SK-N-SH (cell line): ENCODE measurements around the gene PRG3. TPM values are rescaled to one million over a fixed set of nuclear protein-coding genes. Genes with fewer than 3 reads are reported as not detected.

Experiments
- CTCF ChIA-PET: fragments of 300-600, 350-600 bp; formaldehyde crosslinking; extraction: SDS; loops from one replicate; lab custom pipeline; 2021; lab: Yijun Ruan, JAX
- POLR2A ChIA-PET: fragments of 350-600 bp; sonication (Branson Sonifier 250); formaldehyde crosslinking; extraction: SDS; loops from one replicate; lab custom pipeline; 2020; ENCODE audit warnings: antibody characterized with exemption, inconsistent platforms; lab: Yijun Ruan, JAX
- DNase-seq: peaks from one replicate; pipeline ENCODE4 v3.0.0; 2012
- H2AFZ ChIP-seq: fragments of 200-600 bp; sonication (generic); 2 replicates; pipeline ENCODE4 v1.8.1; 2016; ENCODE audit warnings: antibody characterized with exemption, mild to moderate bottlenecking, low read depth
- H3F3A ChIP-seq: fragments of 200-600 bp; sonication (generic); replicated peaks from 2 replicates; pipeline ENCODE3; 2016; ENCODE audit warnings: antibody characterized with exemption, mild to moderate bottlenecking; ENCODE audit not compliant: insufficient read depth
- H3K27ac ChIP-seq, 2 experiments: fragments of 200-500 bp in 1 of 2; fragments of 200-600 bp in 1 of 2; sonication (Bioruptor generic) in 1 of 2; sonication (generic), shearing (Covaris generic) in 1 of 2; 2 replicates each; pipeline versions ENCODE4 v1.5.1 to v1.6.1; 2014 to 2016; ENCODE audit warnings: low read depth in 2 of 2, inconsistent platforms in 1 of 2, low read length in 1 of 2, mild to moderate bottlenecking in 1 of 2, mixed read lengths in 1 of 2
- H3K27me3 ChIP-seq: fragments of 200-600 bp; sonication (generic), shearing (Covaris generic); 2 replicates; pipeline ENCODE4 v1.6.1; 2016; ENCODE audit warnings: mixed run types; ENCODE audit not compliant: insufficient read depth
- H3K36me3 ChIP-seq, 2 experiments: fragments of 200-500 bp in 1 of 2; fragments of 200-600 bp in 1 of 2; sonication (Bioruptor generic) in 1 of 2; sonication (generic) in 1 of 2; replicated peaks in 1 of 2; 2 replicates each; pipeline versions ENCODE3 to v1.5.1; 2014 to 2016; ENCODE audit warnings: low read length in 1 of 2, mild to moderate bottlenecking in 1 of 2; ENCODE audit not compliant: insufficient read depth in 2 of 2, control insufficient read depth in 1 of 2
- H3K4me1 ChIP-seq, 2 experiments: fragments of 200-500 bp in 1 of 2; fragments of 200-600 bp in 1 of 2; sonication (Bioruptor generic) in 1 of 2; sonication (generic), shearing (Covaris generic) in 1 of 2; 2 replicates each; pipeline versions ENCODE4 v1.5.1 to v1.6.1; 2014 to 2016; ENCODE audit warnings: low read depth in 1 of 2, low read length in 1 of 2, mixed run types in 1 of 2; ENCODE audit not compliant: insufficient read depth in 2 of 2, control insufficient read depth in 1 of 2
- H3K4me2 ChIP-seq: fragments of 200-600 bp; sonication (generic), shearing (Covaris generic); 2 replicates; pipeline ENCODE4 v1.6.1; 2017; ENCODE audit warnings: mixed run types
- H3K4me3 ChIP-seq, 2 experiments: fragments of 200-500 bp in 1 of 2; fragments of 200-600 bp in 1 of 2; sonication (Bioruptor generic) in 1 of 2; sonication (generic), shearing (Covaris generic) in 1 of 2; 2 replicates each; pipeline versions ENCODE4 v1.5.1 to v1.8.1; 2014 to 2016; ENCODE audit warnings: low read depth in 2 of 2, inconsistent platforms in 1 of 2, low read length in 1 of 2, mild to moderate bottlenecking in 1 of 2, mixed read lengths in 1 of 2, moderate library complexity in 1 of 2
- H3K79me2 ChIP-seq: fragments of 200-600 bp; sonication (generic); 2 replicates; pipeline ENCODE4 v1.8.1; 2017; ENCODE audit warnings: mild to moderate bottlenecking; ENCODE audit not compliant: insufficient read depth
- H3K9ac ChIP-seq: fragments of 200-600 bp; sonication (generic); 2 replicates; pipeline ENCODE4 v1.6.1; 2017; ENCODE audit warnings: mixed run types
- H3K9me2 ChIP-seq: fragments of 200-600 bp; sonication (generic); 2 replicates; pipeline ENCODE4 v1.6.1; 2017; ENCODE audit warnings: mixed run types
- H3K9me3 ChIP-seq: fragments of 200-600 bp; sonication (generic); 2 replicates; pipeline ENCODE4 v1.6.1; 2017; ENCODE audit warnings: mixed run types, mild to moderate bottlenecking, moderate library complexity
- H4K20me1 ChIP-seq: fragments of 200-600 bp; sonication (generic); 2 replicates; pipeline ENCODE4 v1.6.1; 2017; ENCODE audit warnings: mild to moderate bottlenecking, mixed run types; ENCODE audit not compliant: insufficient read depth
- CHD2 ChIP-seq: fragments of 150-350 bp; IDR thresholded peaks from 2 replicates; pipeline ENCODE4 v1.6.1; 2018; ENCODE audit warnings: low read length; ENCODE audit not compliant: partially characterized antibody
- EP300 ChIP-seq, 2 experiments: IDR thresholded peaks; 2 replicates each; pipeline versions ENCODE4 v1.4.0 to v1.6.1; 2012; ENCODE audit warnings: borderline replicate concordance in 1 of 2, low read depth in 1 of 2, low read length in 1 of 2
- EZH2phosphoT487 ChIP-seq: fragments of 200-600 bp; sonication (generic); IDR thresholded peaks from 2 replicates; pipeline ENCODE4 v1.6.1; 2017; ENCODE audit warnings: low read depth, mixed run types, mild to moderate bottlenecking, antibody characterized with exemption, moderate library complexity, borderline replicate concordance
- FOSL2 ChIP-seq: IDR thresholded peaks from 2 replicates; pipeline ENCODE4 v1.4.0; 2012; ENCODE audit warnings: low read depth, mild to moderate bottlenecking, moderate library complexity, borderline replicate concordance
- FOXJ3 ChIP-seq: sonication (generic); formaldehyde crosslinking; IDR thresholded peaks from 2 replicates; pipeline ENCODE4 v1.5.1; 2020; ENCODE audit warnings: mild to moderate bottlenecking, missing genetic modification reagents
- GATA2 ChIP-seq: sonication (generic); formaldehyde crosslinking; IDR thresholded peaks from 2 replicates; pipeline ENCODE4 v1.5.0; 2020; ENCODE audit warnings: mild to moderate bottlenecking, missing genetic modification reagents
- IRF3 ChIP-seq: fragments of 150-350 bp; IDR thresholded peaks from 2 replicates; pipeline ENCODE4 v1.6.1; 2016; ENCODE audit warnings: mild to moderate bottlenecking, low read depth, low read length
- JUND ChIP-seq: IDR thresholded peaks from 2 replicates; pipeline ENCODE4 v1.4.0; 2012
- MAX ChIP-seq: IDR thresholded peaks from 2 replicates; pipeline ENCODE4 v1.4.0; 2012; ENCODE audit warnings: low read depth
- MEF2A ChIP-seq: IDR thresholded peaks from 2 replicates; pipeline ENCODE4 v1.4.0; 2012; ENCODE audit warnings: low read depth, borderline replicate concordance
- POLR2AphosphoS5 ChIP-seq: IDR thresholded peaks from 2 replicates; pipeline ENCODE4 v1.6.1; 2012; ENCODE audit warnings: low read depth, low read length
- SIN3A ChIP-seq: IDR thresholded peaks from 2 replicates; pipeline ENCODE4 v1.6.1; 2012; ENCODE audit warnings: low read depth, mild to moderate bottlenecking, low read length, moderate library complexity, borderline replicate concordance
- SMC3 ChIP-seq: IDR thresholded peaks from 2 replicates; pipeline ENCODE4 v1.6.1; 2012; ENCODE audit warnings: low read depth, low read length, improper control_type of control experiment
- TAF1 ChIP-seq: IDR thresholded peaks from 2 replicates; pipeline ENCODE4 v1.6.1; 2012; ENCODE audit warnings: low read depth, mild to moderate bottlenecking, low read length, moderate library complexity, borderline replicate concordance
- TCF12 ChIP-seq: IDR thresholded peaks from 2 replicates; pipeline ENCODE4 v1.4.0; 2012
- TEAD4 ChIP-seq: IDR thresholded peaks from 2 replicates; pipeline ENCODE4 v1.4.0; 2012; ENCODE audit warnings: mild to moderate bottlenecking, borderline replicate concordance; ENCODE audit not compliant: insufficient read depth
- USF1 ChIP-seq: IDR thresholded peaks from 2 replicates; pipeline ENCODE4 v1.4.0; 2012; ENCODE audit warnings: low read depth, borderline replicate concordance
- USF2 ChIP-seq: fragments of 150-350 bp; IDR thresholded peaks from 2 replicates; pipeline ENCODE4 v1.6.1; 2017; ENCODE audit warnings: antibody characterized with exemption, low read length, low read depth, borderline replicate concordance
- WGBS: methylation state at CpG from one replicate; pipeline ENCODE4 v1.1.6; 2017; ENCODE audit warnings: low lambda C conversion rate; 5-methylcytosine and 5-hydroxymethylcytosine counted together
- polyA plus RNA-seq, 3 experiments: library from polyadenylated mRNA; depleted of rRNA; stranded (reverse); fragments of >200 nt; gene quantifications; 2 replicates each; pipeline ENCODE4 v1.2.3, GENCODE V29; 2012

Gene PRG3
- polyA plus RNA-seq, 1 of the 3 experiments (the other 2 are of a cell fraction) = not detected

DNA sequence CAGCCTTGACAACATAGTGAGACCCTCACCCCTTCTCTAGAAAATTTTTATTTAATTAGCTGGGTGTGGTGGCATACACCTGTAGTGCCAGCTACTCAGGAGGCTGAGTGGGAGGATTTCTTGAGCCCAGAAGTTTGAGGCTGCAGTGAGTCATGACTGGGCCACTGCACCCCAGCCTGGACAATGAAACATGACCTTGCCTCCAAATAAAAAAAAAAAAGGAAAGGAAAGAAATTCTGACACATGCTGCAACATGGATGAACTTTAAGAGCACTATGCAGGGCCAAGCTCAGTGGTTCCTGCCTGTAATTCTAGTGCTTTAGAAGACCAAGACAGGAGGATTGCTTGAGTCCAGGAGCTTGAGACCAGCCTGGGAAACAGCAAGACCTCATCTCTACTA, 37.2 kb upstream of the PRG3 start:
- Histone ChIP-seq H3K9ac (no peak overlapping the region), H3F3A (no peaks in the 10 kb centered on the region), H3K27me3 (no peaks in the 10 kb centered on the region), H3K4me3 (no peak overlapping the region), H3K4me1 (peaks cover 0 to 5% of the 10 kb centered on the region in 2 experiments; a peak in 1 of 4 replicates), H3K36me3 (no peaks in the 10 kb centered on the region), H3K79me2 (no peaks in the 10 kb centered on the region), H3K4me2 (no peak overlapping the region), H3K27ac (no peak overlapping the region), H3K9me2 (no peaks in the 10 kb centered on the region), H3K9me3 (no peaks in the 10 kb centered on the region), H4K20me1 (no peaks in the 10 kb centered on the region), H2AFZ (no peak overlapping the region)
- ChIA-PET POLR2A (no interaction called here), CTCF (interaction anchor here (0.7 to 2.0 kb wide), 3 partner anchors 15 to 40 kb away, joined by 3 to 9 read pairs (median 3); no protein-coding TSS in a partner anchor)
- TF ChIP-seq USF1 (no peak), POLR2AphosphoS5 (no peak), MAX (no peak), TEAD4 (no peak), FOXJ3 (CRISPR knock-in tag) (no peak), EP300 (IDR thresholded peaks at IDR 0.05; ENCODE audit: borderline replicate concordance in 1 of 2, low read depth in 1 of 2, low read length in 1 of 2) (no peak), CHD2 (no peak), SMC3 (no peak), TCF12 (no peak), USF2 (no peak)
- no peak for DNase-seq

DNA sequence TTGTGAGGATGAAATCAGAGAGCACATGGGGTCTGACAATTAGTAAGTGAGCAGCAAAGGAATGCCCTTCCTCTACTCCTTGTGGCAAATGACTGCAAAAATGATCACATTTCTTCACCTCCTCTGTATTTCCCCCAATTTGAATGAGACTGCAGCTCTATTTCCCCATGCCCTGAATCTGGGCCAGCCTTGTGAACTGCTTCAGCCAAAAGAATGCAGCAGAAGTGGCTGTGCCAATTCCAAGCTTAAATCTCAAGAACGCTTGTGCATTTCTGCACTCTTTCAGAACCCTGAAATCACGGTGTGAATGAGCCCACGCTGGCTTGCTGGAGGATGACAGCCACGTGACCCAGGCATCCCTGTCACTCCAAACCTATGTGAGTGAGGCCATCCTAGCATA, 36.1 kb upstream of the PRG3 start:
- H3K27ac ChIP-seq = no peak overlapping the region
- no peak for DNase-seq

More for the DNA sequence above, 36.1 kb upstream of the PRG3 start:
- no peaks in the 10 kb centered on the region for H3K36me3 ChIP-seq
- H4K20me1 ChIP-seq = no peaks in the 10 kb centered on the region
- no peaks in the 10 kb centered on the region for H3K4me1 ChIP-seq
- 76% methylated on average over 2 of the region's 4 CpGs for WGBS
- no peaks in the 10 kb centered on the region for H3K9me2 ChIP-seq
- no peak overlapping the region for H3K4me3 ChIP-seq
- H3K27me3 ChIP-seq = no peaks in the 10 kb centered on the region
- H3K4me2 ChIP-seq = no peak overlapping the region
- no peaks in the 10 kb centered on the region for H3K9me3 ChIP-seq
- TF ChIP-seq MEF2A = no peak
- TF ChIP-seq GATA2 = no peak
- no peak for TF ChIP-seq FOXJ3 (CRISPR knock-in tag)
- no peak for TF ChIP-seq CHD2
- TF ChIP-seq EZH2phosphoT487 = no peak
- TF ChIP-seq IRF3 = no peak
- no peak for TF ChIP-seq JUND
- TF ChIP-seq SIN3A = no peak
- TF ChIP-seq FOSL2 = no peak
- TF ChIP-seq TAF1 = no peak
- H3K9ac ChIP-seq = no peak overlapping the region
- no peak overlapping the region for H2AFZ ChIP-seq
- CTCF ChIA-PET = interaction anchor here (2.0 kb wide), 1 partner anchor 41 kb away, joined by 9 read pairs; no protein-coding TSS in a partner anchor
- H3K79me2 ChIP-seq = no peaks in the 10 kb centered on the region
- POLR2A ChIA-PET = no interaction called here
- no peaks in the 10 kb centered on the region for H3F3A ChIP-seq
